GM19035 (cell line): Measurements from ENCODE around the gene TP53I13.
A peak's percentile ranks its signal among the peaks of the same experiment; 100 is the strongest.

Experiments used
- ATAC-seq: cut with Tn5 transposase; IDR thresholded peaks from one replicate; pipeline ENCODE4 v1.9.1; 2021; ENCODE audit not compliant: unreplicated experiment

The TP53I13 gene

DNA sequence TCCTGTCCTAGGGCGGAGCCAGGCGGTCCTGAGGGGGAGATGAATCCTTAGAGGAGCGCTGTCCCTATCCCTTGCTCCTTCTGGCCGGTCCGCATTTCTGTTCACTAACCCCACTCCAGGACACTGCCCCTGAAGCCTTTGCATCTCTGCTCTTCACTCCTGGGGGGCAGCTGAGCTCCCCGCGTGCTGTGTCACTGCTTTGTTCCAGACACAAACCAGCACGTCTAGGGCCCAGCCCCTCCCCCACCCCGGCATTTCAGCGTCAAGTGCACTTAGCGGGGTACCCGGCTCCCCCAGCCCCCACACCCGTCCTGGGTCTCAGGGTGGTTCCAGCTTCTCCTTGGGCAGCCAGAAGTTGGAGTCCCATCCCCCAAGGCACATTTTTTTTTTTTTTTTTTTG is 45.4 kb downstream of the TP53I13 start:
- no peak for ATAC-seq

DNA sequence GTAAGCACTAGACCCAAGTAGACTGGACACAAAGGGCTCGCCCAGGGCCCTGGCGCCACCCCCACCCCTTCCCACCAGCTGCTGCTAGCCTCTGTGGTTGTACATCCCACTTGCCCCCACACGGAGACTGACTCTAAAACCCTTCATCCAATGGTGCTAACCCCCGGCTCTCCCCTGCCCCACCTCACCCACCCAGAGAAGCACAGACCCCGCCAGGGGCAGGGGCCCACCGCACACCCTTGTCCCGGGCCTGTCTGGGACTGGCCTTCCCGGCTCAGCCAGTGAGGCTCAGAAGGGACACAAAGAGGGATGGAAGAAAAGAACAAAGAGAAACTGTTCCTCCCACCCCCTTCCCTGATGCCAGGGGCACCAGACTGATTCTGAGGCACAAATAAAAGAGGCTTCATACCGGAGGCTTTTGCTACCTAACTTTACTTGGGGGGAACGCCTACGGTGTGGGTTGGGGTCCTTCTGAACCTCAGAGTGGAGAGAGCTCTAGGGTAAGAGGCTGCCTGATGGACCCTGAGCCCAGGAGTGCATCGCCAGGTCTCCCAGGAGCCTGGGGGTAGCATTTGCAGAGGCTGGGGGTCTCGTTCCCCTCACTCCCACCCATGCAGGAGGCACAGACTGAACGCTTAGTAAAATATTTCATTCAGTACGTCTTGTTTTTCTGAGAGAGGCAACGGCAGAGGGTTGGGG is 46.0 kb downstream of the TP53I13 start:
- ATAC-seq = no peak

DNA sequence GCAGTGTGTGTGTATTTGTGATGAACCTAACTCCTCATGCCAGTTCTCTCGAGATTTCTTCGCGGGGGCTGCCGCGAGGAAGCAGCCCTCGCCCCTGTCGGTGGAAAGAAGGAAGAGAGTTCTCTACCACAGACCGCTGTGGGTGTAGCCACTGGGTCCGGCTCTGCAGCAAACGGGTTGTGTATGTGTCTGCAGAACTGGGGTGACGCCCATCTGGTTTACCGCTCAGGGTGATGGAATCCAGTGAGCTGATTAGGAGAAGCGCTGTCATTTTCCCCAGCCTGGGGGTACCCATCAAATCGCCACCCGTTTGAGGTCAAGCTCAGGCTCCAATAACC is 46.5 kb downstream of the TP53I13 start:
- ATAC-seq = no peak

DNA sequence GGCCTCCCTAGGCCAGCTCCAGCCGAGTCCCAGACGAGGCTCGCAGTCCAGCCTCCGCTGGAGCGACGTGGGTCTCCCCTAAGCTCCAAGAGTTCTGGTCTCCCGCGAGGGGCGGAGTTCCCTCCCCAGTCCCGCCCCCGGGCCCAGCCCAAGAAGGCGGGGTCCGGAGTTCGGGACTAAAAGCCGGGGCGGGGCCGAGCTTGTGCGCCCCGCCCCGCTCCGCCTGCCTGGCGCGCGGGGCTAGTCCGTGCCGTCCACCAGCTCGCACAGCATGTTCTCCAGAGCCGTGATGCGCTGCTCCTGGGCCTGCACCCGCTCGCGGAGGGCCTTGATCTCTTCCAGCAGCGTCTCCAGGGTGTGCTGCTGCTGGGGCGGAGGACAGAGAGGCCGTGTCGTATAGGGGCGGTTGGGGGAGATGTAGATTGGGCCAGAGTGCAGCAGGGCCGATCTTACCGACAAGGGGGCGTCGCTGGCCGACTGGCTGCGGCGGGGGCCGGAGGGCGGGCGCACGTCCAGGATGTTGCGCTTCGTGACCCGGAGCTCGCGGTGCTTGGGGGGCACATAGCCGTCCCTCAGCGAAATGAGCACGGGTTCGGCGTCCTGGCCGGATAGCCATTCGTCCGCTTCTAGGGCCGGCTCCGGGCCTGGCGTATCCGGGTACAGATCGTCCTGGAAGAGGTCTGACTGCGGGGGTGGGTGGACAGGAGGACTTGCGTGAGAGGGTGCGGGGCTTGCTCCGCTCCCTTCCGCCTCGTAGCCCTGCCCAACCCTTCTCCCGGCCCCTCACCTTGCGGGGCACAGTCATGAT is 47.2 kb downstream of the TP53I13 start:
- peak; percentile 47 for ATAC-seq

DNA sequence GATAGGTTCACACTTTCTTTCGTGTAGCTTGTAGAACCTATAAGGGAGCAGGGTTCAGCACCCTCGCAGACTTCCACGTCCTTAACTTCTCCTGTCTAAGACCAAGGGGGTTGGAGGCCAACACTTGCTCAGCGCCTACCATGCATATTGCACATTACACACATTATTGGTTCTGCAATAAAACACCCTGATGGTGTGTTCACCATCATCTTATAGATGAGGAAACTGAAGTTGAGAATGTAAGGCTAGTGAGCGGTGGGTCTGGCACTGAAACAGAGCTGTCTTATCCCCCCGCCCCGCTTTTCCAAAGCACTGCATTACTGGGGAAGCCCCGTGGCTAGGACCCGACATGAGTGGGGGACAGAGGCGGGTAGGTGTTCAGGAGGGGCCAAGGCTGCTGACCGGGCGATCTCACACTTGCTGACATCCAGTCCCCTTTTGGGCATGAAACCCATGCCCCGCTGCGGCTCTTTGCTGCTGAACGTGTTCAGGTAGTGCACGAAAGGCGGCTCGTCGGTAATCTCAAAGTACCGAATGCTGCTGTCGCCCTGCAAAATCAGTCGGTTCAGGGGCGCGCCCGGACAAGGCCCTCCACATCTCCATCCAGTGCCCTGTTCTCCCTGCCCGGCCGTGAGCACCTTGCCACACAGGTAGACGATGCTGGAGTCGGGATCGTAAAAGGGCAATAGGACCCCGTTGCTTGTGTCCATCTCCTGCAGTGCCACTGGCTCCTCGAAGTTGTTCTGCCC is 48.0 kb downstream of the TP53I13 start:
- no peak for ATAC-seq

DNA sequence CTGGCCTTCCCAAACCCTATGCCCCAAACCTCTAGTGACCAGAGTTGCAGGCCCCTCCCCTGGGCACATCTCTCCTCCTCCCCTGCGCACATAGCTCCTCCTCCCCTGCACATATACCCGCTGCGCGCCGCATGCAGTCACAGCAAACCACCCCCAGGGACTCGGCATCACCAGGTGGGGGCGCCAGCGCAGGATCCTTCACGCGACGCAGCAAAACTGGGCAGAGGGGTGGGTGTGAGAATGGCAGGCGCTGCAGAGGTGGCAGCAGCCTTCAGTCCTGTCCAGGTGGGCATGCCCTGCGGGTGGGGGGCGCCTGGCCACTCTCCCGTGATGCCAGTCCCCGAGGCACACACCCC is 48.6 kb downstream of the TP53I13 start:
- ATAC-seq = no peak

DNA sequence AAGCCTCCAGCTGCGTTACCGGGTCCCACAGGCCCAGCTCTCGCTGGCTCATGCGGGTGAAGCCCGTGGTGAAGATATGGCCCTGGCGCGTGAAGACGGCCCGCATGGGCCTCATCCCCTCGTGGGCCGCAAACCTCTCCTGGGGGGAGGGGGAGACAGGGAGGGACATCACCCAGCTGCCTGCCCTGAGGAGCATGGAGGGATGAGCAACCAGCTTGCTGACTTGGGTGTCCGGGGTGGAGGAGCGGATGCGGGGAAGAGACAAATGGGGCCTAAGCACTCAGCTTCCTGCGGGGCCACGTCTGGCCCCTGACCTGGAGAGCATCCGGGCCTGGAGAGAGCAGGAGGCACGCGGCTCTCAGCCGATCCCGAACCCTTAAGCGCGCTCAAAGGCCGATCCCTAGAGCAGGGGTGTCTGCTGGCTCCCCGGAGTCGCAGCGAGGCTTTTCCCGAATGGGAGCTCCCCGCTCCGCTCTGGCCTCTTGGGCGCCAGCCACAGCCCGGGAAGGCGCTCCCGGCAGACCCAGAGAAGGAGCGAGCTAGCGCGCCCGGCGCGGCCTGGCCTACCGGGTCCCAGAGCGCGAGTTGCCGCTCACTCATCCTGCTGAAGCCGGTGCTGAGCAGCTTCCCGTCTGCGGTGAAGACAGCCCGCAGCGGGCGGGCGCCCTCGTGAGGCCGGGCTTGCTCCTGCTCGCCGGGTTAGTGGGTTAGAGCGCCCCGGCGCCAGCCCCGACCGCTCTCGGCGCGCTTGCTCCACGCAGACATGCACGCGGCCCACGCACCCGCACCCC is 49.2 kb downstream of the TP53I13 start:
- ATAC-seq = no peak

DNA sequence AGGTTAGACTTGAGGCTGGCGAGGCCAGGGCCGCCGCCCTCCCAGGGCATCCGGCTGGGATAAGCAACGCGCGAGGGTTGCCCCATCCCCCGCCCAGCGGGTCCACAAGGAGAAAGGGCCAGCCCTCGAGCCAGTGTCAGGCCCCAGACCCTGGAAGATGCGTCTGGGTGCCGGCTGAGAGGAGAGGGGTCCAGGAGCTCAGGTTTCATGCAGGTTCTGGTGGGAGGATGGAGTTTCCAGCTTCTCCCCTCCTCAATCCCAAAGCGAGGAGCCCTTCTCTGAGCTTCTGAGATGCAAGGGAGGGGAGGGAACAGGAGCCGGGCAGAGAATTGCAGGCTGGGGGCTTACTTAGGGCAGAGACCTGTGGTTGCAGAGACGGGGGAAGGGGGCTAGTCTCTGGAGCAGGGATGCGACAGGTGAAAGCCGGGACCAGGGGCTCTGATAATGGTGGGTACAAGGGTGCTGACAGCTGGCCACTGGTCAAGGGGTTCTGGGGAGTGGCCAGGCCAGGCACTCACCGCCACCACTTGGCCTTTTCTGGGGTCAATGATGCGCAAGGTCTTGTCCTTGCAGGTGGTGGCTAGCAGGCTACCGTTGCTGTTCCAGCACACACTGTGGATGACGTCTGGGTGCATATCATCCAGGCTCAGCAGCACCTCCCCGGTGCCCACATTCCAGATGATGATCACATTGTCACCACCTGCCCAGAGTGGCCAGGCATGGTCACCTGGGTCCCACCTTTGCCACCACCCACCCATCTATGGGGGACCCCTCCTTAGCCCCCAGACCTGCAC is 50.0 kb downstream of the TP53I13 start:
- no peak for ATAC-seq

DNA sequence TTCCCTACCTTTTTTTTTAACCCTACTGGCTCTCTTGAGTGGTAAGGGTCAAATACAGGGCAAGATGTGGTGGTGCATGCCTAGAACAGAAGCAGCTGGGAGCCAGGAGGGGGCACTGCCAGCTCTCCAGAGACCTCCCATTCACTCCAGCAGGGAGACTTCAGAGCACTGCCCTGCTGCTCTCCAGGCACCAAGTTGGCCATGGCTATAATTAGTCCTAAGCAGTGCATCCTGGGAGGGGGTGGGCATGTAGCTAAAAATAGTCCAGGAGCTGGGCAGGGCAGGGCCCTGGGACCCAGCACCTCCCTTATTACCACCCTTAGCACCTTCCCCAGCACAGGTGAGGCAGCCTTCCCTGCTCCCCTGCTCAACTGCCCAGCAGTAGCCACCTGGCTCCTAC is 50.8 kb downstream of the TP53I13 start:
- ATAC-seq = no peak

DNA sequence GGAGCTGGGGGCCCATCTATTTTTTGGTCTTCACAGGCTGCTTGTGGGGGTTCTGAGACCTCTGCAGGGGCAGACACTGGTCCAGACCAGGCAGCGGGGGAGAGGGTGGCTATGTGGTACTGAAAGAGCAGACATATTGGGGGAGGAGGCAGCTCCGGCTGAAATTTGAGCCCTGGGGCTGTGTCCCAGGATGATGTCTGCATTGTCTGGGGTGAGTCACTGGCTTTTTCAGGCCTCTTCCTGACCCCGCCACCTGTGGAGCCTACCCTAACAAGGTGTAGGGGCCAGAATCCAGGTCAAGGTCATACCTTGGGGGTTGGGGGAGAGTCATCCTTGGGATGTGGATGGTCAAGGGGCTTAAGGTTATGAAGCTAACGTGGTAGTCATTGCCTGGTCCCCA is 51.8 kb downstream of the TP53I13 start:
- ATAC-seq = no peak

DNA sequence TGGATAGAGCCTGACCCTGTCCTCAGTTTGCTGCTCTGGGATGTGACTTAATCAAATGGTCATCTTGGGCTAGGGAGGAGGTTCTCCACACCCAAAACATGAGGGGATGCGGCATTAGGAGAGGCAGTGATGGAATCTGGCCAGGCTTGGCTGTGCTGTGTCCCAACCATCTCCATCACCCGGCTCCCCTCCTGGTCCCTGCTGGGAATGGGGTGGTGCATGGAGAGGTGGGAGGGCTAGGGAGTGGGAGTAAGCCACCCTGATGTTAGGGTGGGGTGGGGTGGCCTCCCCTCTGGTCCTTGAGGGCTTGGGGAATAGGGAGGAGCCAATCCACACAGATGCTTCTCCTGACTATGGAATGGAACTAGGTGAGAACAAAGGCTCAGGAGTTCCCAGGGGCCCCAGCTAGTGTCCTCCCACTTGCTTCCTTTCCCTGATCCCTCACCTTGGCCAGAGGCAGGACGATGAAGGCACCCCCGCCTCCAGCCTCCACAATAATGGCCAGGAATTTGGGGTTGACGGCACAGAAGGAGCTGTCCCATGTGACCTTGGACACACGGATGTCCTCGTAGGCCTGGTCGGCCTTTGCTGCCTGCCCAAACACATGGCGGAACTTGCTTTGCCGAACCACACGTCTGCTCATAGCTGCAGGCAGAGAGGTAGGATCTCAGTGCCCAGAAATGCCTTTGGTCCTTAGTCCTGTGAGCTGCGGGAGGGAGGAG is 52.4 kb downstream of the TP53I13 start:
- ATAC-seq = no peak

DNA sequence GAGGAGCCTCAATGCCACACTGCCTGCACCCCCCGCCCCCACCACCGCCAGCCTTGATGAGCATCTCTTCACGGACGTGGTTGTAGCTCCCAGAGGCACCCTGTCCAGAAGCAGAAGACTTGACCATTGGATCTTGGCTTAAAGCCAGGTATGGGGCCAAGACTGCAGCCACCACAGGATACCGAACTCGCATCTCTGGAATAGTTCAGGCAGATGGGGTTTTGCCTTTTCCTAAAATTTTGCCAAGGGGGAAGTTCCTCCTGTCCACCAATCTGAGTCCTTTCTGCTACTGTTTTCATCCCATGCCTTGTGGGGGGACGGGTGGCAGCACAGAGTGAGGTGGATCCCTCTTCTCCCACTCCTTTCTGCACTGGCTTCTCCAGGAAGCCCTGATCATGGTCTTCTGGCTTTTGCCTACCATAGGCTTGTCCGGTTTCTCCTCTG is 53.3 kb downstream of the TP53I13 start:
- no peak for ATAC-seq
